Upper lobe of left lung (tissue), 6 donors: ENCODE results near the gene EPHB2. TPM values are rescaled to one million over a fixed set of nuclear protein-coding genes. Genes with fewer than 3 reads are reported as not detected.
A peak's percentile ranks its signal among the peaks of the same experiment; 100 is the strongest.

ENCODE experiments used
- ATAC-seq, 2 donors: fragments of 200-7000 bp; cut with Tn5 transposase; one replicate each; pipeline ENCODE4 v1.9.1; 2022; ENCODE audit warnings: mild to moderate bottlenecking in 2 of 2, moderate library complexity in 2 of 2; ENCODE audit not compliant: low FRiP score in 2 of 2
- DNase-seq, 2 donors: peaks; one replicate each; pipeline ENCODE4 v3.0.0-alpha.2; 2019 to 2020
- H3K27ac ChIP-seq, 4 donors: fragments of 200-600 bp; sonication (generic); one replicate each; pipeline ENCODE4 v1.5.1; 2016 to 2019
- H3K27me3 ChIP-seq, 4 donors: fragments of 200-600 bp; sonication (generic); one replicate each; pipeline ENCODE4 v1.5.1; 2017 to 2019
- H3K36me3 ChIP-seq, 4 donors: fragments of 200-600 bp; sonication (generic); one replicate each; pipeline ENCODE4 v1.5.1; 2016 to 2019
- H3K4me1 ChIP-seq, 4 donors: fragments of 200-600 bp; sonication (generic); one replicate each; pipeline ENCODE4 v1.5.1; 2018 to 2019
- H3K4me3 ChIP-seq, 4 donors: fragments of 200-600 bp; sonication (generic); one replicate each; pipeline ENCODE4 v1.5.1; 2017 to 2019; ENCODE audit warnings: mild to moderate bottlenecking in 2 of 4, moderate library complexity in 1 of 4
- H3K9me3 ChIP-seq, 4 donors: fragments of 200-600 bp; sonication (generic); one replicate each; pipeline ENCODE4 v1.5.1; 2018 to 2019
- EP300 ChIP-seq, 4 donors: sonication (generic); formaldehyde crosslinking; IDR thresholded peaks; one replicate each; pipeline ENCODE4 v1.5.1; 2017; ENCODE audit warnings: antibody characterized with exemption in 4 of 4, control low read depth in 2 of 4
- POLR2A ChIP-seq, 4 donors: fragments of 450-650 bp; IDR thresholded peaks; one replicate each; pipeline ENCODE4 v1.5.1; 2016 to 2017; ENCODE audit warnings: antibody characterized with exemption in 4 of 4, mild to moderate bottlenecking in 2 of 4
- POLR2AphosphoS5 ChIP-seq, 2 donors: sonication (generic); formaldehyde crosslinking; IDR thresholded peaks; one replicate each; pipeline ENCODE4 v1.5.1; 2017; ENCODE audit warnings: antibody characterized with exemption in 2 of 2
- WGBS, 2 donors: methylation state at CpG; one replicate each; pipeline ENCODE4 v1.1.5; 2017 to 2018; 5-methylcytosine and 5-hydroxymethylcytosine counted together
- total RNA-seq, 6 donors: library from RNA; depleted of rRNA in 4 of 6; stranded (reverse); fragments of >200 nt in 4 of 6; gene quantifications; one replicate each; pipeline versions ENCODE4 v1.1.0 to v1.2.1, GENCODE V29; 2016 to 2021
- TF ChIP-seq, protein P1 (sequence below), 6 experiments: fragments of 450-650 bp in 4 of 6; fragments of 200-600 bp in 2 of 6; sonication (generic) in 2 of 6; IDR thresholded peaks; one replicate each; pipeline ENCODE4 v1.5.1; 2016 to 2019; ENCODE audit warnings: antibody characterized with exemption in 6 of 6
- donor health status: DM: no; HTN: no; CAD: no; lungs with moderate emphysema.
- donor health status: DM: no; HTN: yes; CAD: no; lungs with severe emphysema.

The EPHB2 gene
- total RNA-seq, 6 donors from 2014 or later: 1.0 to 8.8 (median 5.6) TPM

DNA sequence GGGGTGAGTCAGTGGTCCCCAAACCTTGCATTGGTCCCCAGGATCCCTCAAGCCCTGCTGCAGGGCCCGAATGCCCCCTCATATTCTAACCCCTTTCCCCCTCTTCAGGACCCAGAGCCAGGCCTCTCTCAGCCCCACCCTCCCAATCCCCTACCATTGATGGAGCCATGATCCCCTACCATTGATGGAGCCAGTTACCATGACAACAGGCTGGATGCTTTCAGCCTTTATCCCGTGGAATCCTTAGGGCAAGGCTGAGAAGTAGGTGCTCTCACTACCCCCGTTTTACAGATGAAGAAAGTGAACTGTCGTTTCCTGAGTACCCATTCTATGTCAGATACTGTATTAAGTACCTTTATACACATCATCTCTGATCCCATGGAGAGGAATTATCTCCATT, 70.8 kb downstream of the EPHB2 start:
- ATAC-seq (no peak), DNase-seq (no peak)
- no peaks in the 10 kb centered on the region for H3K9me3 ChIP-seq
- H3K4me1 ChIP-seq: no peaks in the 10 kb centered on the region
- TF ChIP-seq POLR2AphosphoS5 (IDR thresholded peaks at IDR 0.05): no peak
- TF ChIP-seq, protein P1, sequence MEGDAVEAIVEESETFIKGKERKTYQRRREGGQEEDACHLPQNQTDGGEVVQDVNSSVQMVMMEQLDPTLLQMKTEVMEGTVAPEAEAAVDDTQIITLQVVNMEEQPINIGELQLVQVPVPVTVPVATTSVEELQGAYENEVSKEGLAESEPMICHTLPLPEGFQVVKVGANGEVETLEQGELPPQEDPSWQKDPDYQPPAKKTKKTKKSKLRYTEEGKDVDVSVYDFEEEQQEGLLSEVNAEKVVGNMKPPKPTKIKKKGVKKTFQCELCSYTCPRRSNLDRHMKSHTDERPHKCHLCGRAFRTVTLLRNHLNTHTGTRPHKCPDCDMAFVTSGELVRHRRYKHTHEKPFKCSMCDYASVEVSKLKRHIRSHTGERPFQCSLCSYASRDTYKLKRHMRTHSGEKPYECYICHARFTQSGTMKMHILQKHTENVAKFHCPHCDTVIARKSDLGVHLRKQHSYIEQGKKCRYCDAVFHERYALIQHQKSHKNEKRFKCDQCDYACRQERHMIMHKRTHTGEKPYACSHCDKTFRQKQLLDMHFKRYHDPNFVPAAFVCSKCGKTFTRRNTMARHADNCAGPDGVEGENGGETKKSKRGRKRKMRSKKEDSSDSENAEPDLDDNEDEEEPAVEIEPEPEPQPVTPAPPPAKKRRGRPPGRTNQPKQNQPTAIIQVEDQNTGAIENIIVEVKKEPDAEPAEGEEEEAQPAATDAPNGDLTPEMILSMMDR (IDR thresholded peaks at IDR 0.05): no peak
- no peak for TF ChIP-seq EP300 (IDR thresholded peaks at IDR 0.05)
- TF ChIP-seq POLR2A (IDR thresholded peaks at IDR 0.05): no peak
- H3K27me3 ChIP-seq: no peaks in the 10 kb centered on the region
- H3K27ac ChIP-seq: no peak overlapping the region
- no peaks in the 10 kb centered on the region for H3K36me3 ChIP-seq
- H3K4me3 ChIP-seq: no peak overlapping the region
- 89 to 91% methylated on average over 4 of the region's 4 CpGs for WGBS, 2 donors

DNA sequence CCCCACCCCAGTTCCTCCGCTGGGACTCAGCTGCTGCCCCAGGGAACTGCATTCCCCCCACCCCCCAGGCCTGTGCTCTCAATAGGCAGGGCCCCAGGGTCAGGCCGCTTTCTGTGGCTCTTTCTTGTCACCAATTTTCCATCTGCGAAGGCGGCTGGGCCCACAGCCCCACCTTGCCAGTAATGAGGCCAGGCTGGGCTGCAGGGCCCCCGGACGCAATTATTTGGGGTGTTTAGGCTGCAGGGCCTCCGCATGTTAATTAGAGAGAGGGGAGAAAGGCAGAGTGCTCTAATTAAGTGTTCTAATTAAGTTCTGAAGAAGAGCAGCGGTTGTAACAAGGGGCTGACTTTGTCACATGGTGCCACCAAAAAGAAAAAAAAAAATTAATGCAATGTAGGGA, 71.8 kb downstream of the EPHB2 start:
- H3K4me3 ChIP-seq: no peak overlapping the region
- H3K36me3 ChIP-seq: no peaks in the 10 kb centered on the region
- no peaks in the 10 kb centered on the region for H3K27me3 ChIP-seq
- H3K27ac ChIP-seq: no peak overlapping the region
- no peaks in the 10 kb centered on the region for H3K9me3 ChIP-seq
- no peak for TF ChIP-seq EP300 (IDR thresholded peaks at IDR 0.05)
- no peak for TF ChIP-seq POLR2A (IDR thresholded peaks at IDR 0.05)
- TF ChIP-seq, protein P1 (IDR thresholded peaks at IDR 0.05): no peak
- TF ChIP-seq POLR2AphosphoS5 (IDR thresholded peaks at IDR 0.05): no peak
- 85 to 86% methylated on average over 7 to 8 of the region's 8 CpGs for WGBS, 2 donors
- no peaks in the 10 kb centered on the region for H3K4me1 ChIP-seq
- ATAC-seq (no peak), DNase-seq (no peak)

DNA sequence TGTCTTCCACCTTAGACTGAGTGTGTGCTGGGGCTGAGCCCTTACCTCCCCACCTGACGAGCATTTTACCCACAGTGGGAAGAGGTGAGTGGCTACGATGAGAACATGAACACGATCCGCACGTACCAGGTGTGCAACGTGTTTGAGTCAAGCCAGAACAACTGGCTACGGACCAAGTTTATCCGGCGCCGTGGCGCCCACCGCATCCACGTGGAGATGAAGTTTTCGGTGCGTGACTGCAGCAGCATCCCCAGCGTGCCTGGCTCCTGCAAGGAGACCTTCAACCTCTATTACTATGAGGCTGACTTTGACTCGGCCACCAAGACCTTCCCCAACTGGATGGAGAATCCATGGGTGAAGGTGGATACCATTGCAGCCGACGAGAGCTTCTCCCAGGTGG, 73.7 kb downstream of the EPHB2 start:
- Histone ChIP-seq H3K4me1 (no peaks in the 10 kb centered on the region), H3K27me3 (no peaks in the 10 kb centered on the region), H3K36me3 (no peaks in the 10 kb centered on the region), H3K27ac (no peak overlapping the region), H3K9me3 (no peaks in the 10 kb centered on the region), H3K4me3 (no peak overlapping the region)
- DNase-seq (no peak), ATAC-seq (no peak)
- TF ChIP-seq EP300 (IDR thresholded peaks at IDR 0.05): no peak
- TF ChIP-seq POLR2AphosphoS5 (IDR thresholded peaks at IDR 0.05): no peak
- TF ChIP-seq POLR2A (IDR thresholded peaks at IDR 0.05): no peak
- TF ChIP-seq, protein P1 (IDR thresholded peaks at IDR 0.05): no peak
- 92 to 93% methylated on average over 18 to 19 of the region's 19 CpGs for WGBS, 2 donors

DNA sequence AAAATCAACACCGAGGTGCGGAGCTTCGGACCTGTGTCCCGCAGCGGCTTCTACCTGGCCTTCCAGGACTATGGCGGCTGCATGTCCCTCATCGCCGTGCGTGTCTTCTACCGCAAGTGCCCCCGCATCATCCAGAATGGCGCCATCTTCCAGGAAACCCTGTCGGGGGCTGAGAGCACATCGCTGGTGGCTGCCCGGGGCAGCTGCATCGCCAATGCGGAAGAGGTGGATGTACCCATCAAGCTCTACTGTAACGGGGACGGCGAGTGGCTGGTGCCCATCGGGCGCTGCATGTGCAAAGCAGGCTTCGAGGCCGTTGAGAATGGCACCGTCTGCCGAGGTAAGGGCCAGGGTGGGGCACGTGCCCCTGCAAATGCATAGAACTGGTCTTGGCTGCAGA, 74.1 kb downstream of the EPHB2 start:
- H3K27me3 ChIP-seq: no peaks in the 10 kb centered on the region
- ATAC-seq (no peak), DNase-seq (peak in 1 of 2 donors; percentile 78)
- no peak overlapping the region for H3K27ac ChIP-seq
- no peaks in the 10 kb centered on the region for H3K36me3 ChIP-seq
- no peak overlapping the region for H3K4me3 ChIP-seq
- peaks cover 0 to under 1% (median 0%) of the 10 kb centered on the region in 4 donors for H3K4me1 ChIP-seq
- no peaks in the 10 kb centered on the region for H3K9me3 ChIP-seq
- WGBS, 2 donors: 95 to 98% methylated on average over 8 to 27 of the region's 27 CpGs
- TF ChIP-seq POLR2A (IDR thresholded peaks at IDR 0.05) (no peak), EP300 (IDR thresholded peaks at IDR 0.05) (no peak), POLR2AphosphoS5 (IDR thresholded peaks at IDR 0.05) (no peak)
- TF ChIP-seq, protein P1 (IDR thresholded peaks at IDR 0.05): no peak

DNA sequence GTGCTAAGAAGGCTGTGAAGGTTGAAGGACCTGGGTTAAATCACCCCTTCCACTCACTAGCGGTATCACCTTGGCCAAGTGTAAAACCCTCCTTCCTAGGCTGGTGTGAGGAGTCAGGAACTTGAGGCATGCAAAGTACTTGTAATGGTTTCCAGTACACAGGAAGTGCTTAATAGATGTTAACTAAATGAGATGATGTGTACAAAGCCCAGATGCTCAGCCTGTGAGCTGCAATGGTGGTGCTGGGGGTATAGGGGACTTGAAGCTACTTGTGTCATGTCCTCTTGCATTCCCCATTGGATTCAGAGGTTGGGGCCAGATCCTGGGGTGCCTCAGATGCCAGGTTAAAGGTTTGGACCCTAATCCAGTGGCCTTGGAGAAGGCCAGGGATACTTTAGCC, 75.5 kb downstream of the EPHB2 start:
- Histone ChIP-seq H3K36me3 (no peaks in the 10 kb centered on the region), H3K9me3 (no peaks in the 10 kb centered on the region), H3K27ac (no peak overlapping the region), H3K4me1 (peaks cover 0 to 8% (median 0%) of the 10 kb centered on the region in 4 donors), H3K27me3 (no peaks in the 10 kb centered on the region), H3K4me3 (no peak overlapping the region)
- DNase-seq (no peak), ATAC-seq (no peak)
- TF ChIP-seq EP300 (IDR thresholded peaks at IDR 0.05): no peak
- TF ChIP-seq, protein P1 (IDR thresholded peaks at IDR 0.05): no peak
- no peak for TF ChIP-seq POLR2A (IDR thresholded peaks at IDR 0.05)
- TF ChIP-seq POLR2AphosphoS5 (IDR thresholded peaks at IDR 0.05): no peak
- 88 to 96% methylated on average over 1 of the region's 1 CpG for WGBS, 2 donors
